ENCODE data around the gene TAS2R41.

Gene TAS2R41

GRCh38 chr7:143455491-143455890 lies 22.2 kb upstream of the TAS2R41 start:
- DNase-seq (ENCODE audit: low read depth in 2 of 2) = no peak
- no peak overlapping the region for H3K4me3 ChIP-seq (replicated peaks in 1 of 2; ENCODE audit: low read depth in 2 of 2, low read length in 2 of 2)
- TF ChIP-seq CTCF (IDR thresholded peaks at IDR 0.05; ENCODE audit: low read depth, low read length) = no peak

- no peak overlapping the region for H3K4me3 ChIP-seq (replicated peaks in 1 of 2; ENCODE audit: low read depth in 2 of 2, low read length in 2 of 2)
- peak in 1 of 2 donors; percentile 10 for DNase-seq (ENCODE audit: low read depth in 2 of 2)
- no peak for TF ChIP-seq CTCF (IDR thresholded peaks at IDR 0.05; ENCODE audit: low read depth, low read length)
Measured at GRCh38 chr7:143455942-143456341, 21.7 kb upstream of the TAS2R41 start.

- no peak for TF ChIP-seq CTCF (IDR thresholded peaks at IDR 0.05; ENCODE audit: low read depth, low read length)
- H3K4me3 ChIP-seq (replicated peaks in 1 of 2; ENCODE audit: low read depth in 2 of 2, low read length in 2 of 2) = no peak overlapping the region
- peak in 1 of 2 donors; percentile 57 for DNase-seq (ENCODE audit: low read depth in 2 of 2)
Measured at GRCh38 chr7:143456992-143457793, 20.5 kb upstream of the TAS2R41 start.

GRCh38 chr7:143458263-143458662 lies 19.4 kb upstream of the TAS2R41 start:
- TF ChIP-seq CTCF (IDR thresholded peaks at IDR 0.05; ENCODE audit: low read depth, low read length) = no peak
- peak in 1 of 2 donors; percentile 58 for DNase-seq (ENCODE audit: low read depth in 2 of 2)
- H3K4me3 ChIP-seq (replicated peaks in 1 of 2; ENCODE audit: low read depth in 2 of 2, low read length in 2 of 2) = no peak overlapping the region

GRCh38 chr7:143458681-143459080 lies 19.0 kb upstream of the TAS2R41 start:
- DNase-seq (ENCODE audit: low read depth in 2 of 2) = no peak
- H3K4me3 ChIP-seq (replicated peaks in 1 of 2; ENCODE audit: low read depth in 2 of 2, low read length in 2 of 2) = no peak overlapping the region
- no peak for TF ChIP-seq CTCF (IDR thresholded peaks at IDR 0.05; ENCODE audit: low read depth, low read length)

GRCh38 chr7:143459359-143459758 lies 18.3 kb upstream of the TAS2R41 start:
- DNase-seq (ENCODE audit: low read depth in 2 of 2) = no peak
- H3K4me3 ChIP-seq (replicated peaks in 1 of 2; ENCODE audit: low read depth in 2 of 2, low read length in 2 of 2) = no peak overlapping the region
- no peak for TF ChIP-seq CTCF (IDR thresholded peaks at IDR 0.05; ENCODE audit: low read depth, low read length)
